Uterus (tissue), 4 donors: ENCODE results near the gene PLPP4. TPM values are rescaled to one million over a fixed set of nuclear protein-coding genes. Genes with fewer than 3 reads are reported as not detected.

ENCODE experiments used
- DNase-seq, 2 donors: peaks; one replicate each; pipeline ENCODE4 v3.0.0-alpha.2; 2019 to 2020
- H3K27ac ChIP-seq, 2 donors: fragments of 200-600 bp; sonication (generic); 1 replicate in 1 of 2; 2 replicates in 1 of 2; pipeline ENCODE4 v1.5.1; 2016 to 2018
- H3K27me3 ChIP-seq, 2 donors: fragments of 200-600 bp; sonication (generic); one replicate each; pipeline ENCODE4 v1.5.1; 2018 to 2019; ENCODE audit warnings: control low read depth in 1 of 2
- H3K36me3 ChIP-seq, 2 donors: fragments of 200-600 bp; sonication (generic); one replicate each; pipeline ENCODE4 v1.5.1; 2019; ENCODE audit warnings: control low read depth in 1 of 2
- H3K4me1 ChIP-seq, 2 donors: fragments of 200-600 bp; sonication (generic); one replicate each; pipeline ENCODE4 v1.5.1; 2018 to 2019; ENCODE audit warnings: control low read depth in 1 of 2
- H3K4me3 ChIP-seq, 2 donors: fragments of 200-600 bp; sonication (generic); 1 replicate in 1 of 2; 2 replicates in 1 of 2; pipeline ENCODE4 v1.5.1; 2018 to 2019; ENCODE audit warnings: mild to moderate bottlenecking in 1 of 2
- H3K9me3 ChIP-seq, 2 donors: fragments of 200-600 bp; sonication (generic); one replicate each; pipeline ENCODE4 v1.5.1; 2019; ENCODE audit warnings: control low read depth in 1 of 2
- POLR2A ChIP-seq, 2 donors: fragments of 450-650 bp; IDR thresholded peaks; one replicate each; pipeline ENCODE4 v1.6.1; 2016; ENCODE audit warnings: antibody characterized with exemption in 2 of 2, mild to moderate bottlenecking in 1 of 2, moderate library complexity in 1 of 2
- intact Hi-C: fragments of 100-400 bp; cut with DNase I; formaldehyde crosslinking; loops from one replicate; pipeline ENCODE4 v1.15.1; 2023; ENCODE audit warnings: low total_unique reads
- total RNA-seq, 4 donors: library from RNA; depleted of rRNA in 3 of 4; stranded (reverse); fragments of >200 nt in 3 of 4; gene quantifications; one replicate each; pipeline versions ENCODE4 v1.1.0 to v1.2.4, GENCODE V29; 2014 to 2023
- TF ChIP-seq, protein P1 (sequence below), 4 experiments: fragments of 200-600 bp in 2 of 4; fragments of 450-650 bp in 2 of 4; sonication (generic) in 2 of 4; IDR thresholded peaks; one replicate each; pipeline ENCODE4 v1.5.1; 2016 to 2019; ENCODE audit warnings: antibody characterized with exemption in 4 of 4, mild to moderate bottlenecking in 2 of 4, moderate library complexity in 1 of 4
- donor health status: DM: yes; HTN: yes; CAD: no.

PLPP4 gene
- total RNA-seq, 4 donors from 2014 or later: 0.55 TPM; not detected in 3

DNA sequence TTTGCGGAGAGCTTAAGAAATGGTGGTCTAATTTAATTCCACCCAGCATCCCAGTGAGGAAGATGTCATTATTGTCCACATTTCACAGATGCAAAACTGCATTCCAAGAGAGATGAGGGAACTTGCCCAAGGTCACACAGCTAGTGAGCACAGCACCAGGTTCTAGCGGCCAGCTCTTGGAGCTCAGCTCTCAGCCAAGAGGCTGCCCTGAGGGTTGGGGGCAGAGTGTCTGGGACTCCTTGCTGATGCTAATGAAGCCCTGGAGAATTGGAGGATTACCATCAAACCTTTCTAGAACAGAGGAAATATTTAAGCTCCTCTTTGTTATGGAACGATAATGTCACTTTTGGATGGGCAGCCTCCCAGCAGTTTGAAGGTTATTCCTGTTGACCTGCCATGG is 48.0 kb downstream of the PLPP4 start:
- no peaks in the 10 kb centered on the region for H3K27me3 ChIP-seq

DNA sequence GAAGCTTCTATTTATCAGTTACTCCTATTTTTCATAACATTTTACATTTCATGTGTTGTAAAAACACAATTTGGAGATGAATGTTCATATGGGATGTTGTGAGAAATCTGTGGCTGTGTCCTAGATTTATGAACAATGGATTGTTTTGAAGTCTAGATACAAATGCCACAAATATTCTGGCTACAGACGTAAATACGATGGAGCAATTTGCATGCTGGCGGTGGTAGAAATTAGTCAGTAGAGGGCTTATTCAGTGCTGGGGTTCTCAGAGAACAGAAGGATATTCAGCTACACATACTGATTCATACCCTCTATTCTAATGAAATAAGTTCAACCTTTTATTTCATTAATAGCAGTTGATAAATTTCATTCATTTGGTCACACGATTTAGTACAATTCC is 48.8 kb downstream of the PLPP4 start:
- H3K27me3 ChIP-seq: no peaks in the 10 kb centered on the region
- H3K27ac ChIP-seq: no peak overlapping the region
- H3K36me3 ChIP-seq: no peaks in the 10 kb centered on the region
- no peaks in the 10 kb centered on the region for H3K9me3 ChIP-seq
- DNase-seq: no peak
- TF ChIP-seq POLR2A (IDR thresholded peaks at IDR 0.05): no peak
- TF ChIP-seq, protein P1, sequence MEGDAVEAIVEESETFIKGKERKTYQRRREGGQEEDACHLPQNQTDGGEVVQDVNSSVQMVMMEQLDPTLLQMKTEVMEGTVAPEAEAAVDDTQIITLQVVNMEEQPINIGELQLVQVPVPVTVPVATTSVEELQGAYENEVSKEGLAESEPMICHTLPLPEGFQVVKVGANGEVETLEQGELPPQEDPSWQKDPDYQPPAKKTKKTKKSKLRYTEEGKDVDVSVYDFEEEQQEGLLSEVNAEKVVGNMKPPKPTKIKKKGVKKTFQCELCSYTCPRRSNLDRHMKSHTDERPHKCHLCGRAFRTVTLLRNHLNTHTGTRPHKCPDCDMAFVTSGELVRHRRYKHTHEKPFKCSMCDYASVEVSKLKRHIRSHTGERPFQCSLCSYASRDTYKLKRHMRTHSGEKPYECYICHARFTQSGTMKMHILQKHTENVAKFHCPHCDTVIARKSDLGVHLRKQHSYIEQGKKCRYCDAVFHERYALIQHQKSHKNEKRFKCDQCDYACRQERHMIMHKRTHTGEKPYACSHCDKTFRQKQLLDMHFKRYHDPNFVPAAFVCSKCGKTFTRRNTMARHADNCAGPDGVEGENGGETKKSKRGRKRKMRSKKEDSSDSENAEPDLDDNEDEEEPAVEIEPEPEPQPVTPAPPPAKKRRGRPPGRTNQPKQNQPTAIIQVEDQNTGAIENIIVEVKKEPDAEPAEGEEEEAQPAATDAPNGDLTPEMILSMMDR (IDR thresholded peaks at IDR 0.05): no peak
- H3K4me3 ChIP-seq: no peak overlapping the region
- intact Hi-C loops: no loop called here
- H3K4me1 ChIP-seq: no peaks in the 10 kb centered on the region

More for the DNA sequence above, 48.0 kb downstream of the PLPP4 start:
- H3K9me3 ChIP-seq: no peaks in the 10 kb centered on the region
- H3K36me3 ChIP-seq: no peaks in the 10 kb centered on the region
- no peak overlapping the region for H3K27ac ChIP-seq
- intact Hi-C loops: no loop called here
- H3K4me1 ChIP-seq: no peaks in the 10 kb centered on the region
- TF ChIP-seq POLR2A (IDR thresholded peaks at IDR 0.05): no peak
- TF ChIP-seq, protein P1 (IDR thresholded peaks at IDR 0.05): no peak
- no peak overlapping the region for H3K4me3 ChIP-seq
- no peak for DNase-seq

DNA sequence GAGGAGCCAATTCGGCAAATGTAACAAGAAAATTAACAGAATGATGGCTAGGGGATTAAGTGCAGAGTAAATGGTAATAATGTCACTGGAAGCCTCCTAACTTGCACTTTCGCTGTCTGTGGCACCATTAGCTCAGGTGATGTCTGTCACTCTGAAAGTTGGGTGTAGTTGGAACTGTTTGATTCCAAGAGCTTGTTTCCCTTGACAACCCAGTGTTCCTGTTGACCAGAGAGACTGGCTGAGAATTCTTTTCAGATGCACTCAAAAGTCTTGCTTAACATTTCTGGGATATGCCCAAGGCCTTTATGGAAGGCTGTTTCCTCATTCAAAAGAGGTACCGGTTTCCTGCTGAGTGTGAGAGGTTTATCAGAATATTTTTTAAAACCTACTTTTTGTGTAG is 49.6 kb downstream of the PLPP4 start:
- Histone ChIP-seq H3K4me3 (no peak overlapping the region), H3K4me1 (no peaks in the 10 kb centered on the region), H3K36me3 (no peaks in the 10 kb centered on the region), H3K27ac (no peak overlapping the region), H3K27me3 (no peaks in the 10 kb centered on the region), H3K9me3 (no peaks in the 10 kb centered on the region)
- no peak for DNase-seq
- intact Hi-C loops: no loop called here
- TF ChIP-seq, protein P1 (IDR thresholded peaks at IDR 0.05): no peak
- TF ChIP-seq POLR2A (IDR thresholded peaks at IDR 0.05): no peak

DNA sequence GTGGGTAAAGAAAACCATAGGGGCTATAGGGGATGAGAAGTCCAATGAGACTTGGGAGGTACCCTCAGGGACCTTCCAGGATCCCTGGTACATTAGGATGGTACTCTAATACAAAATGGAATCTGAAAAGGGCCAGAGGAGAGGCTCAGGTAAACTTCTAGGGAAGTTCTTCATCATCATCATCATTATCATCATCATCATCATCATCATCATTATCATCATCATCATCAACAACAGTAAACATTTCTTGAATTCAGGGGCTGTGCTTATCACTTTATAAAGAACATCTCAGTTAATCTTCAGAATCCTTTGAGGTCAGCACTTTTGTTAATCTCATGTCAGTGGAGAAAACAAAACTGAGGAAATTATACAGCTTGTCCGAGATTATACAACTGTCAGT is 50.1 kb downstream of the PLPP4 start:
- no peak overlapping the region for H3K4me3 ChIP-seq
- TF ChIP-seq POLR2A (IDR thresholded peaks at IDR 0.05): no peak
- TF ChIP-seq, protein P1 (IDR thresholded peaks at IDR 0.05): no peak
- no peak for DNase-seq
- H3K36me3 ChIP-seq: no peaks in the 10 kb centered on the region
- intact Hi-C loops: no loop called here
- H3K27ac ChIP-seq: no peak overlapping the region
- H3K27me3 ChIP-seq: no peaks in the 10 kb centered on the region
- no peaks in the 10 kb centered on the region for H3K4me1 ChIP-seq
- H3K9me3 ChIP-seq: no peaks in the 10 kb centered on the region

DNA sequence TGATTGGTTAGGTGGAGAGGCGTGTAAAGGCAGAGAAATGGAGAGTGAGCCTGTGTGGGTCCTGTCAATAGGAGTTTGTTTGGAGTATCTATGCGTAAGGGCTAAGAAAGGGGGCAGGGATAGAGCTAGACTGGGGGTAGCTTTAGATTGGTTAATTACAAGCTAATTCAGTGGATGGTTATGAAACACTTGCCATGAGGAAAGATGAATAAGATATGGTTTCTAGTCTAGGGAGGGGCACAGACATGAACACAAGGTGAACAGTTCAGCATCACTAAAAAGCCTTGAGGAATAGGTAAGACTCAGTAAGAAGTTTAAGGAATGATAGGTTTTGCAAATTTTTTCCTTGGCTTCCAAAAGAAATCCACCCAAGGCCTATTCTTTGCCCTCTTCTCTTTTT is 50.6 kb downstream of the PLPP4 start:
- Histone ChIP-seq H3K4me1 (no peaks in the 10 kb centered on the region), H3K9me3 (no peaks in the 10 kb centered on the region), H3K4me3 (no peak overlapping the region), H3K27ac (no peak overlapping the region), H3K27me3 (no peaks in the 10 kb centered on the region), H3K36me3 (no peaks in the 10 kb centered on the region)
- TF ChIP-seq POLR2A (IDR thresholded peaks at IDR 0.05): no peak
- TF ChIP-seq, protein P1 (IDR thresholded peaks at IDR 0.05): no peak
- intact Hi-C loops: no loop called here
- DNase-seq: no peak
